ENCODE measurements around the gene ITGB3.
"Not testable (repeated sequence)": the region's sequence is repeated elsewhere in the genome, so short reads cannot be mapped to it uniquely, and the experiment has no call there.

The ITGB3 gene

DNA sequence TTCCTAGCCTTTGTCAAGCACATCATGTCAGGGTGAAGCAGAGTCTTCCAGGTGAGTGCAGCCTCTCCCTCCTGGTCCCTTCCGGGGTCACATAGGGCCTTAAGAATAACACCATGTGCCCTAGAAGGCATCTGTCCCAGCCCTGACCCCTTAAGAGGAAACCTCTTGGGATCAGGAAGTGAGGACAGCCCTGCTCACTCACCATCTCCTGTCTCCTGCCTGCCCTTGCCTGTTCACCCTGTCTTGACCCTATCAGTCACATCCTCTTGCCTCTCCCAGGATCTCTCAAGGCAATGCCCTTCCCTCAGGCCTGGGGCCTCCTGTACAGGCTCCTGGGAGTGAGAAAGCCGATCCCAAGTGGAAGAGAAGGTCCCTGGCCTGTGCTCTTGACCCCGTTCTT is 30.6 kb upstream of the ITGB3 start:
- DNase-seq (ENCODE audit: low spot score), result peak; percentile 62

DNA sequence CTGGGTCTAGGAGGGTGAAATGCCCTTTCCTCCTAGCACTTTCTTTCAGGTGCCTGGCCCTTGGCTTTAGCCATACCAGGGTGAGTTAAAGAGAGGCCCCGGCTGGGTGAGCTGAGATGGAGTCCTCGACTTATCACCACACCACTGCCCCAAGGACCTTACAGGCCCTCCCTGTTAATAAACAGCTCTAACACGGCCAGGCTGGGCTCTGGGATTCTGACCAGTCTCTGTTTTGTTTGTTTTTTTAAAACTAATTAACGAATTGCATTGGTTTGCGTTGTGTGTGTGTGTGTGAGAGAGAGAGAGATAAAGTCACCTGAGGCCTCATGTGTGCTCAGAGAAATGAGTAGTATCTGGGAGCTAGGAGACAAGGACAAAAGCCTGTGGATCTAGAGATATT is 30.2 kb upstream of the ITGB3 start:
- DNase-seq (ENCODE audit: low spot score), result peak; percentile 22

DNA sequence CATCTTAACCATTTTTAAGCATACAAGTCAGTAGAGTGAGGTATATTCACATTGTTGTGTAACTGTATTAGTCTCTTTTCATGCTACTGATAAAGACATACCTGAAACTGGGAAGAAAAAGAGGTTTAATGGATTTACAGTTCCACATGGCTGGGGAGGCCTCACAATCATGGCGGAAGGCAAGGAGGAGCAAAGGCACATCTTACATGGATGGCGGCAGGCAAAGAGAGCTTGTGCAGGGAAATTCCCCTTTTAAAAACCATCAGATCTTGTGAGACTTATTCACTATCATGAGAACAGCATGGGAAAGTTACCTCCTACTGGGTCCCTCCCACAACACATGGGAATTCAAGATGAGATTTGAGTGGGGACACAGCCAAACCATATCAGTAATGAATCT is 29.6 kb upstream of the ITGB3 start:
- DNase-seq (ENCODE audit: low spot score), result not testable (repeated sequence)

DNA sequence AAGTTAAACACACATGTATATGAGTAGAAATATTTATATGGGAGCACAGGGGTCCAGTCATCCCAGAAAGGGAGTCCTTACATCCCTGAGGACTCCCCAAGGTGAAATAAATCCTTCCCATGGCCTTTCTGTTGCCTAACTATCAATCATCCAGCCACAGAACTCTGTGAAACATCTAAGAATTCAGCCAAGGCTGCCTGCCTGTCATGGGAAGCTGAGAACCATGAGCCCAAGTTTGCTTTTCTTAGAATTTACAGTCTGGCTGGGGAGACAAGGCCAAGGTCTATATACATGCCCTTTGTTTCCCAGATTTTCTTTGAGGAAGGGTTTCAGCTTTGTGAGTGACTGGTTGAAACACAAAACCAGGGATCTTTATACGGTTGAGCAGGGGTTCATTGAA is 28.7 kb upstream of the ITGB3 start:
- DNase-seq (ENCODE audit: low spot score), result no peak

- peak; percentile 90 for DNase-seq (ENCODE audit: low spot score)
These were observed 28.2 kb upstream of the ITGB3 start for GRCh38 chr17:47225436-47225858.

DNA sequence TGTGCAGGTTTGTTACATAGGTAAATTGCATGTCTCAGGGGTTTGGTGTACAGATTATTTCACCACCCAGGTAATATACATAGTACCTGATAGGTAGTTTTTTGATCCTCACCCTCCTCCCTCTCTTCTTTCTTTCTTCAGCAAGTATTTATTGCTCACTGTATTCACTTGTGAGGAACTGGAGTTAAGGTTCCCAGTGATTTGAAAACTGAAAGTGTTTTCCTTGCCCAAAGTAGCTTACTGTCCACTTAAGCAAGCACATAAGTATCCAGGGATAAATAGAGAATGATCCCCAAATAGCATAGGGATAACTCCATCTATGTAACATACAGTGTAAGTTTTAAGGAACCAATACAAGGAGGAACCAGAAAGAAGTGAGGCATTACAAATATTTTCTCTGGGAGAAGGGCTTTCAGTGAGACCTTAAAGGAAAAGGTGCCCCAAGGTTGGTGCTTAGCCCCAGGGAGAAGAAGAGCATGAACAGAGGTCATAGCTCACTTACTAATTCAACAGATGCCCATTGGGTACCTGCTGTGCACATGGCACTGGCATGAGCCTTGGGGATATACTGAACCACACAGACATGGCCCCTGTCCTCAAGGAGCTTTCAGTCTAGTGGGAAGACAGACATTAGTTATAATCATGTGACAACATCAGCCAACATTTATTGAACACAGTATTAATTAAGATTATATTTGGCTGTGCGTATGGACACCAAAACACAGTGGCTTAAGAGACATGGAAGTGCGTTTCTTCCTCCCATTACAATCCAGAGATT is 27.5 kb upstream of the ITGB3 start:
- no peak for DNase-seq (ENCODE audit: low spot score)

- no peak for DNase-seq (ENCODE audit: low spot score)
These were observed 25.8 kb upstream of the ITGB3 start for GRCh38 chr17:47227862-47228261.

DNA sequence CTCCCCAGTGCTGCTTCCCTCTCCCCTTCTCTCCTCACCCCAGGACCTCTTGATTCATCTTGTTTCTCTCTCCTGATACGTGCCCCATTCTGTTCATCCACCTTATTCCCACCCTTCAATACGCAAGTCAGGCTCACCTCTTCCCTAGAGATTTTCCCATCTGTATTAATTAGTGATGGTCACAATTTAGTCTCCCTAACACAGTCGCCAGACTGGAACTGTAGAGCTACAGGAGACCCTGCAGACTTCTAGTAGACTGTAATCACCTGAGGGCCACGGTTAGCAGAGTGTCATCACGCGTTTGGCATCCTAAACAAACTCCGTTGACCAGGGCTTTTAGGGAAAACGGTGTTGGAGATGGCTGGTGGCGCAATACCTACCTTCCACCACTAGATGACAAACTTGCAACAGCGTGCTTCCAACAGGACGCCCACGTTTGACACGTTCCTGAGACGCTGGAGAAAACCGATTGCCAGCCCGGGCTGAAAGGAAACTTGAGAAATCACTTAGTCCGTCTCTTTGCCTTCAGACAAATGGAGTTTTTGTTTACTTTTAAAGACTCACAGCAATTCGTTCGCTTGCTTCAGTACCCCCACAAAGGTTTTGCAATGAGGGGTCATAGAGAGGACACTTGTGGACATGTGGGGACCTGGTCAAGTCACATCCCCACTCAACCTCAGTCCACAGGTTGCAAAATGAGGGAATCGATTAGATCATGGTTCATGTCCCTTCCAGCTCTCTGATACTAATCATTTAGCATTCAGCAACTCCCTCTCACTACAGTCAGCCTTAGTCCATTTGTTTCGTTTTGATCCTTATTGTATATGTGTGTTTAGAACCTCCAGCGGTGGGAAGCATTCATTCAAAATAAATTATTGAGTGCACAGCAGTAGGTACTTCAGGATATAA is 23.8 kb upstream of the ITGB3 start:
- peak; percentile 95 for DNase-seq (ENCODE audit: low spot score)

DNA sequence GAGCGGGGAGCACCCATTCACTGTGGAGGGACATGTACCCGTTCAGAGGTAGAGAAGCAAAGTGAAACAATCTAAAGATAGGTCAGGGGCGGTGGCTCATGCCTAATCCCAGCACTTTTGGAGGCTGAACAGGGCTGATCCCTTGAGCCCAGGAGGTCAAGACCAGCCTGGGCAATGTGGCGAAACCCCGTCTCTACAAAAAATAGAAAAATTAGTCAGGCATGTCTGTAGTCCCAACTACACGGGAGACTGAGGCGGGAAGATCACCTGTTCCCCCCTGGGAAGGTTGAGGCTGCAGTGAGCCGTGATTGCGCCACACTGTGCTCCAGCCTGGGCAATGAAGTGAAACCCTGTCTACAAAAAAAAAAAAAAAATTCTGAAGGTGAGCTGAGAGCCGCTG is 22.8 kb upstream of the ITGB3 start:
- DNase-seq (ENCODE audit: low spot score), result peak; percentile 85

DNA sequence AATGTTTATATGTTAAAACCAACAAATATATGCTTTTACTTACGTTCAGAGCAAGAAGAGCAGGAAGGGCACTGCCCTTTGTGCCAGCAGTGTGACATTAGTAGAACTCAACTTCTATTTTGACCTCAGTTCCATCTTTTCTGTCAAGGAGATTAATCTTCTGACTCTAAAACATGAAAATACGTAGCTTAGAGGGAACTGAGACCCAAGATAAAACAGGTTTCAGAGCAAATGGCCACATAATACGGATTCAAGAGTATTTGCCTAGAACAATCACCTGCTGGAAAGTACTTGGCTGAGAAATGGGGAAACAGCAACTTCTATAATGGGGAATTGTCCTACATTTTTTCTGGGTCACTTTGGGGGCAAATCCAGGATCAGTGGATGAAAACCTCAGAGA is 22.3 kb upstream of the ITGB3 start:
- no peak for DNase-seq (ENCODE audit: low spot score)

DNA sequence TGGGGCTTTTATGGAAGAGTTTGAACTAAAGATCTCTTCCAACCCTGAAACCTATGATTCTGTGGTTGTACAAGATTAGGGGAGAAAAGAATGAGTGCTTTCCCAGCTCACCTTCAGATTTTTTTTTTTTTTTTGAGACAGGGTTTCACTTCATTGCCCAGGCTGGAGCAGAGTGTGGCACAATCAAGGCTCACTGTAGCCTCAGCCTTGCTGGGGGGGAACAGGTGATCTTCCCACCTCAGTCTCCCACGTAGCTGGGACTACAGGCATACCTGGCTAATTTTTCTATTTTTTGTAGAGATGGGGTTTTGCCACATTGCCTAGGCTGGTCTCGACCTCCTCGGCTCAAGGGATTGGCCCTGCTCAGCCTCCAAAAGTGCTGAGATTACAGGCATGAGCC is 21.8 kb upstream of the ITGB3 start:
- no peak for DNase-seq (ENCODE audit: low spot score)

GRCh38 chr17:47232465-47232864 is 21.2 kb upstream of the ITGB3 start:
- no peak for DNase-seq (ENCODE audit: low spot score)

DNA sequence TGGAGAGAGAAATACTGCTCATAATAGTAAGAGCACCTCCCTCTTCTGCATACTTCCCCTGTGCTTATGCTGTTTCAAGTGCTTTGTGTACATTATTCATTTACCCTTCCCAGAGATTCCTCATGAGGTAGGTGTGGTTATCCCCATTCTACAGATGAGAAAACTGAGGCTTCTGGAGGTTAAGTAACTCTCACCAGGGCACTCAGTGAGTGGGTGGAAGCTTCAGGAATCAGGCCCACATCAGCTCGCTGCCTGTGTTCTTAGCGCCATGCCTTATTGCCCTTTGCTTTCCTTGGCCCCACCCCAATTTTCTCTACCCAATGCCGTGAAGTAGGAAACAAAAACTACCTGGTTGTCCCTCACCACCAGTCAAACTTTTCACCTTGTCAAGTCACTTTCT is 18.1 kb upstream of the ITGB3 start:
- DNase-seq (ENCODE audit: low spot score), result no peak

DNA sequence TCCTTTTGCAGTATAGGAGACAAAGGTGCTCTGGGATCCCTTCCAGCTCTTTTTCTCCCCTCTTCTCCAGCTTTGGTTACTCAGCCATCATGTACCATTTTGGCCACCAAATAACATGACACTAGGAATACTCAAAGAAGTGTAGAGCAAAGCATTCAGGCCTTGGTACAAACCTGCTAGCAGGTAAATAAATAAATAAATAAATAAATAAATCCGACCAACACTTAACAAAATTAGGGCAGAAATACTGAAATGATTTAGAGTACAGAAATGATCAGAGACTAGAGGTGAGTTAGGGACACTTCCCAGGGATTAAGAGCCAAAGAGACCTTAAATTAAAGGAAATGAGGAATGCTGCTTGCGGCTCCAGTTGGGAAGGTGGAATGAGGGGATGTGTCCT is 17.7 kb upstream of the ITGB3 start:
- no peak for DNase-seq (ENCODE audit: low spot score)

- no peak for DNase-seq (ENCODE audit: low spot score)
These were observed 15.8 kb upstream of the ITGB3 start for GRCh38 chr17:47237841-47238240.

DNA sequence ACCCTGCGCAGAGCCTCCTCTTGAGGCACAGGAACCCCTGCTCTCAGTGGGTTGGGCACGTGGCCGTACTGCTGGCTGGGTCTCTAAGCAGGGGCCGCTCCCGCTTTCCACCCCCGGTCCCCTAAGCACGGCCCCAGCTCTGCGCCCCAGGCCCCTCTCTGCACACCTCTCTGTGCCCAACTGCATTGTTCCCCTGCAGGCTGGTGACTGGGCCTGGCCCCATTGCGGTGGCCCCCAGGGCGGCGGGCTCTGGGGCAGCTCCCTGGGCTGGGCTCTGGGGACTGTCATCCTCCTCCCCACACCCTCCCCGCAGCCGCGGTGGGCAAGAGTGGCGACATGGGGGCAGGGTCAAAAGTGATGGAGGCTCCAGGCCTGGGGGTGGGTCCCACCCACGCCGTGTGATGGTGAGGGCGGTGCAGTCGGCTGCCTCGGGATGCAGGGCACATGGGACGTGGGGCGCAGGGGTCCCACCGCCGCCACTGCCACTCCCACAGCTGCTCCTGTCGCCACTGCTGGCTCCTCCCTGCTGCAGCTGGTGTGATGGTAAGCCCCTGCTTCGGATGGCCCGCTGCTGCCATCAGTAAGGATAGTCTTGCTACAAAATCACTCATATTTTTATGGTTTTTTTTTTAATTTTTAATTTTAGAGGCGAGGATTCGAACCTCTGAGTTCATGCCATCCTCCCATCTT is 15.2 kb upstream of the ITGB3 start:
- DNase-seq (ENCODE audit: low spot score), result no peak

GRCh38 chr17:47239619-47239966 is 14.0 kb upstream of the ITGB3 start:
- DNase-seq (ENCODE audit: low spot score), result no peak

- DNase-seq (ENCODE audit: low spot score), result peak; percentile 100
These were observed 13.5 kb upstream of the ITGB3 start for GRCh38 chr17:47239967-47240651.

DNA sequence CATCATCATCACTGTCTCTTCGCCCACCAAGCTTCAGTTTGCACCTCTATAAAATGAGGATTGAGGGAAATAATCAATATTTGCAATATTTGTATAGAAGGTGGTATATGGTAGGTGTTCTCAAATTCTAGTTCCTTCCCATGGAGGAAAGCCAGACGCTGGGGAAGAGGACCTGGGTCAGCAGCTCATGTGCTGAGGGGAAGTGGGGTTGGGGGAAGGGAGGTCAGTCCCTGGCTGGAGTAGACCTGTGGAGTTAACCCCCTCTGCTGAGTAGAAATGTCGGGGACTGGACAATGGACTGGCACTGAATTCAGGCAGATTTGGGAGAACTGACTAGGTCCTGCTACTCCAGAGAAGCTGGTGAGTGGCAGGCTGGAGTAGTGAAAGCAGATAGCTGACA is 12.8 kb upstream of the ITGB3 start:
- no peak for DNase-seq (ENCODE audit: low spot score)

- no peak for DNase-seq (ENCODE audit: low spot score)
These were observed 11.0 kb upstream of the ITGB3 start for GRCh38 chr17:47242648-47243047.

GRCh38 chr17:47243737-47244598 is 9.7 kb upstream of the ITGB3 start:
- DNase-seq (ENCODE audit: low spot score), result no peak

Data from kidney tubule cell (primary cell).